Osteoblast (primary cell): ENCODE measurements around the gene ZNF593OS. TPM values are rescaled to one million over a fixed set of nuclear protein-coding genes. Genes with fewer than 3 reads are reported as not detected.

ENCODE experiments used
- DNase-seq: peaks from one replicate; pipeline ENCODE4 v3.0.0; 2011; ENCODE audit warnings: low spot score, mixed read lengths; ENCODE audit not compliant: insufficient read length; ENCODE audit errors: missing footprints
- H2AFZ ChIP-seq: 2 replicates; pipeline ENCODE4 v1.6.0; 2011; ENCODE audit warnings: mild to moderate bottlenecking, low read length
- H3K27ac ChIP-seq: 2 replicates; pipeline ENCODE4 v1.5.1; 2011; ENCODE audit warnings: mild to moderate bottlenecking, low read depth, low read length, moderate library complexity
- H3K27me3 ChIP-seq: 2 replicates; pipeline ENCODE4 v1.6.0; 2012; ENCODE audit warnings: mild to moderate bottlenecking, control low read depth, inconsistent platforms, low read length, moderate library complexity; ENCODE audit not compliant: insufficient read depth
- H3K36me3 ChIP-seq: 2 replicates; pipeline ENCODE4 v1.5.1; 2011; ENCODE audit warnings: mild to moderate bottlenecking, low read length, control low read depth, moderate library complexity; ENCODE audit not compliant: insufficient read depth
- H3K4me1 ChIP-seq: 2 replicates; pipeline ENCODE4 v1.5.1; 2011; ENCODE audit warnings: mild to moderate bottlenecking, low read length, control low read depth, moderate library complexity; ENCODE audit not compliant: insufficient read depth
- H3K4me2 ChIP-seq: 2 replicates; pipeline ENCODE4 v1.6.0; 2011; ENCODE audit warnings: mild to moderate bottlenecking, low read length; ENCODE audit not compliant: insufficient read depth
- H3K4me3 ChIP-seq: fragments of 200-600 bp; sonication (generic); 3 replicates; pipeline ENCODE4 v1.5.1; 2012; ENCODE audit warnings: mild to moderate bottlenecking, low read length, inconsistent platforms; ENCODE audit not compliant: insufficient read depth
- H3K79me2 ChIP-seq: 2 replicates; pipeline ENCODE4 v1.6.0; 2012; ENCODE audit warnings: mild to moderate bottlenecking, low read length, control low read depth, inconsistent platforms; ENCODE audit not compliant: insufficient read depth
- H3K9me3 ChIP-seq: 2 replicates; pipeline ENCODE4 v1.5.1; 2011; ENCODE audit warnings: low read depth, low read length, control low read depth
- H4K20me1 ChIP-seq: 2 replicates; pipeline ENCODE4 v1.6.0; 2012; ENCODE audit warnings: mild to moderate bottlenecking, low read length, control low read depth; ENCODE audit not compliant: insufficient read depth
- CTCF ChIP-seq: IDR thresholded peaks from 2 replicates; pipeline ENCODE4 v1.5.1; 2011; ENCODE audit warnings: mild to moderate bottlenecking, low read depth, low read length, moderate library complexity; ENCODE audit errors: extremely low read depth
- total RNA-seq: library from RNA; depleted of rRNA; stranded (reverse); fragments of >200 nt; gene quantifications from 2 replicates; pipeline ENCODE4 v1.2.3, GENCODE V29; 2012

The ZNF593OS gene
- total RNA-seq, 1 donor: not detected

GRCh38 chr1:26125382-26125781 lies 46.2 kb downstream of the ZNF593OS start:
- no peak for DNase-seq
- Histone ChIP-seq H3K9me3 (no peaks in the 10 kb centered on the region), H3K27ac (no peak overlapping the region), H3K27me3 (no peaks in the 10 kb centered on the region), H3K4me2 (no peak overlapping the region), H3K36me3 (peaks cover under 1% of the 10 kb centered on the region), H4K20me1 (no peaks in the 10 kb centered on the region), H2AFZ (no peak overlapping the region), H3K4me1 (peaks cover 39% of the 10 kb centered on the region), H3K4me3 (no peak overlapping the region), H3K79me2 (no peaks in the 10 kb centered on the region)
- TF ChIP-seq CTCF: no peak

DNA sequence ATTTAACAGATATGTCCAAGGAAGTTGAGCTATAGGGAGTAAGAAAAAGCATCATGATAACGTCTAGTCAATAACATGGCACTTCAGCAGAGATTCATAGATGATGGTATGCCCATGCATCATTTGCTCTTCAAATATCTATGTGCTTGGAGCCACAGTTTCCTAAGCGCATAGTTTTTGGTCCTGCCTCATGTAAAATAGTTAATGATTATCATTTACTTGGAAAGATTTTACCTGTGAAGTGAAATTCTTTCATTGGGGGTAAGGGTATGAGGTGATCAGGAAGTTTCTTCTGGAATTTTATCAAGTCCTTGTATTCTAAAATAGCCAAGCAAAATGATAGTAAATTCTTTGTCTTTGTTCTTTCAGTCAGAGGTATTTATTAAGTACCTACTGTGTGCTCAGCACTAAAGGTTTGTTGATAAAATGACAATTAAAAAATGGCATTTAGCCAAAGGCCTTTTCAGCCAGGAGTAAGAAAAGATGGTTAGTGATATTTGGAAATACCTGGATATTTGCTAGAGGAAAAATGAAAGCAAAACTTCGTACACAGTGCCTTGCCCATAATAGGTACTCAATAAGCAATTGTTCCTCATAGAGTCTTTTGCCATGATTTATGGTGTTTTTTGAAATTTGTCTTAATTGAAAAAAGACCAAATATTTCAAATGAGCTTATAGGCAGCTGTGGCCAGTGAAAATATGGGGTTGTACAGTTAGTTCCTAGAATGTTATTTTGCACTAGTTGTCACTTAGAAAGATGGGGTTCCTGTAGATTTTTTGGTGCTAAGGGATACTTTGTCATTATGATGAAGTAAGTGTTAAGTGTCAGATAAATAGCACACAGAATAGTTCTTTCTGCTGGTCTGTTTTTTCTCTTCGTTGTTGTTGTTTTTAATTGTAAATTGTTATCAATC lies 47.0 kb downstream of the ZNF593OS start:
- H4K20me1 ChIP-seq: no peaks in the 10 kb centered on the region
- H3K27me3 ChIP-seq: no peaks in the 10 kb centered on the region
- peaks cover 3% of the 10 kb centered on the region for H3K36me3 ChIP-seq
- no peak overlapping the region for H2AFZ ChIP-seq
- no peak overlapping the region for H3K4me2 ChIP-seq
- no peak for DNase-seq
- peaks cover 39% of the 10 kb centered on the region for H3K4me1 ChIP-seq
- H3K4me3 ChIP-seq: no peak overlapping the region
- H3K27ac ChIP-seq: no peak overlapping the region
- no peaks in the 10 kb centered on the region for H3K79me2 ChIP-seq
- no peaks in the 10 kb centered on the region for H3K9me3 ChIP-seq
- no peak for TF ChIP-seq CTCF

DNA sequence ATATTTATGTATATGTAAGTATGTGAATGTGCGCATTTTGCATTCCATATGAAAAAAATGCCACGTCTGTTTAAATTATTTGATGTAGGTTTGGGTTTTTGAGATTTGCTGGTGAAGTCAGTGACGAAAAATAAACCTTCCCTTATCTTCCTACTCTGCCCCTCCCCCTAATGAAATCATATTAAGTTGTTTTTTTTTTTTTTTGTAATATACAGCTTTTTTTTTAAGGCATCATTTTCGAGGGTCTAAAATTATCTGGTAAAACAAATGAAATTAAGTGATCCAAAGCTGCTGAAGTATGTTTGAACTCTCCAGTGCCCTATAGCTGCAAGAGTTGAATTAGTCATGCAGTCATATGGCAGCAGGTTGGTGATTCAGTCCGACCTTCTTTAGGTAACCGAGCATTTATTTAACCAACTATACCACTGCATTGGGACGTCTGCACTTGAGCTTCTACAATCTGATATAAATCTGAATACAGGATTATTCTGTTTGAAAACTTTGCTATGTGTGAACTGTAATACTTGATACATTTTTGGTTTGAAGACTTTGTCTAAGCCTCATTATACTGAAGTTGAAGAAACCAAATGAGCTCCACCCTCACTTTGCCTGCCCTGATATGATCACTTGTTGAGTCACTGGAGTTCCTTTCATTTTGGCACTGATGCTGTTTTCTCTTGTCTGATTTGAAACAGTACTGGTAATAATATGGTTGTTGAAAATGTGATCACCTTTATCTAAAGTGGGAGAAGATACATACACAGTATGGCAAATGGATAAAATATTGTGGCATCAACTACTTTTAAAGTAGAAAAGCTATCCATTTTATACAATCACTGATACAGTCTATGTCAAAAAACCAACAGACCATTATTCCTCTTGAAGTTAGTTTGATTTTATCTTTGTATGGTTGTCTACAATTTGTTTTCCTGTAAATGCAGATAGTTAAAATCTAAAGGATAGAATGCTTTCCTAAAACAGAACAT lies 48.4 kb downstream of the ZNF593OS start:
- peak; percentile 87 for DNase-seq
- peaks cover 3% of the 10 kb centered on the region for H3K36me3 ChIP-seq
- peaks cover 3% of the 10 kb centered on the region for H3K79me2 ChIP-seq
- H3K4me1 ChIP-seq: peaks cover 39% of the 10 kb centered on the region
- H3K4me2 ChIP-seq: peak overlapping the region; percentile 67
- H3K4me3 ChIP-seq: peak overlapping the region; percentile 30
- H4K20me1 ChIP-seq: no peaks in the 10 kb centered on the region
- no peaks in the 10 kb centered on the region for H3K9me3 ChIP-seq
- no peak for TF ChIP-seq CTCF
- no peaks in the 10 kb centered on the region for H3K27me3 ChIP-seq
- peak overlapping the region; percentile 23 for H3K27ac ChIP-seq
- H2AFZ ChIP-seq: no peak overlapping the region
